PC-3 (cell line): ENCODE measurements around the gene ZMIZ1. TPM values are rescaled to one million over a fixed set of nuclear protein-coding genes. Genes with fewer than 3 reads are reported as not detected.
A peak's percentile ranks its signal among the peaks of the same experiment; 100 is the strongest.

Source experiments
- ATAC-seq: fragments of 200-7000 bp; cut with Tn5 transposase; 2 replicates; pipeline ENCODE4 v1.9.1; 2020; ENCODE audit warnings: mild to moderate bottlenecking, moderate library complexity
- BruUV-seq: library from RNA; stranded (reverse); fragments of 400-500 nt; replicated peaks from 2 replicates; lab custom pipeline; 2021; lab: Mats Ljungman, UMichigan
- CTCF ChIA-PET: fragments of 300-600 bp; sonication (Branson Sonifier 250); formaldehyde crosslinking; loops from one replicate; lab custom pipeline; 2022; ENCODE audit warnings: antibody characterized with exemption; lab: Charles Lee
- POLR2A ChIA-PET: fragments of 300-600 bp; sonication (Branson Sonifier 250); formaldehyde crosslinking; loops from one replicate; lab custom pipeline; 2022; ENCODE audit warnings: antibody characterized with exemption; ENCODE audit not compliant: unreplicated experiment; lab: Charles Lee
- DNase-seq: peaks from one replicate; pipeline ENCODE4 v3.0.0-alpha.2; 2015
- H2AFZ ChIP-seq: fragments of 300-600 bp; sonication (generic); 2 replicates; pipeline ENCODE4 v1.6.0; 2016; ENCODE audit warnings: antibody characterized with exemption, low read length
- H3F3A ChIP-seq: fragments of 300-600 bp; sonication (generic); one replicate; pipeline ENCODE4 v1.6.0; 2017; ENCODE audit warnings: antibody characterized with exemption, low read length, control low read depth, mild to moderate bottlenecking; ENCODE audit not compliant: unreplicated experiment
- H3K27ac ChIP-seq: fragments of 300-600 bp; sonication (generic); 2 replicates; pipeline ENCODE4 v1.5.1; 2016; ENCODE audit warnings: mild to moderate bottlenecking, low read length
- H3K27me3 ChIP-seq: fragments of 300-600 bp; sonication (generic); 2 replicates; pipeline ENCODE4 v1.6.1; 2016; ENCODE audit warnings: low read length, mixed read lengths
- H3K36me3 ChIP-seq: fragments of 300-600 bp; sonication (generic); 2 replicates; pipeline ENCODE4 v1.6.1; 2016; ENCODE audit warnings: low read depth, mixed run types, low read length, mixed read lengths
- H3K4me1 ChIP-seq: fragments of 300-600 bp; sonication (generic); 2 replicates; pipeline ENCODE4 v1.5.1; 2016; ENCODE audit warnings: low read length; ENCODE audit not compliant: insufficient read depth
- H3K4me2 ChIP-seq: fragments of 300-600 bp; sonication (generic); 2 replicates; pipeline ENCODE4 v1.6.0; 2016; ENCODE audit warnings: low read length
- H3K4me3 ChIP-seq: fragments of 300-600 bp; sonication (generic); 2 replicates; pipeline ENCODE4 v1.5.1; 2016; ENCODE audit warnings: mild to moderate bottlenecking, low read length, mixed read lengths
- H3K79me2 ChIP-seq: fragments of 300-600 bp; sonication (generic); 2 replicates; pipeline ENCODE4 v1.6.1; 2017; ENCODE audit warnings: low read length, mixed read lengths
- H3K9ac ChIP-seq: fragments of 300-600 bp; sonication (generic); 2 replicates; pipeline ENCODE4 v1.6.0; 2016; ENCODE audit warnings: mild to moderate bottlenecking, low read length
- H3K9me2 ChIP-seq: fragments of 300-600 bp; sonication (generic); replicated peaks from 2 replicates; pipeline ENCODE4 v1.6.1; 2016; ENCODE audit warnings: mixed run types, low read length, mixed read lengths
- H3K9me3 ChIP-seq: fragments of 300-600 bp; sonication (generic); 2 replicates; pipeline ENCODE4 v1.6.1; 2016; ENCODE audit warnings: low read length, mixed read lengths
- H4K20me1 ChIP-seq: fragments of 300-600 bp; sonication (generic); 2 replicates; pipeline ENCODE4 v1.6.1; 2016; ENCODE audit warnings: low read length, mixed read lengths
- EZH2 ChIP-seq: fragments of 300-600 bp; sonication (generic); IDR thresholded peaks from one replicate; pipeline ENCODE4 v1.6.1; 2017; ENCODE audit warnings: antibody characterized with exemption, mild to moderate bottlenecking, low read length; ENCODE audit not compliant: unreplicated experiment
- EZH2phosphoT487 ChIP-seq: fragments of 300-600 bp; sonication (generic); IDR thresholded peaks from 2 replicates; pipeline ENCODE4 v1.6.1; 2018; ENCODE audit warnings: mild to moderate bottlenecking, antibody characterized with exemption, low read length, borderline replicate concordance
- intact Hi-C: fragments of 100-400 bp; cut with micrococcal nuclease; formaldehyde crosslinking; loops from 2 replicates; pipeline ENCODE4 v1.9.0; 2023
- total RNA-seq: library from RNA; depleted of rRNA; stranded (reverse); fragments of >200 nt; gene quantifications from 2 replicates; pipeline ENCODE4 v1.2.3, GENCODE V29; 2014
- TF ChIP-seq, protein P1 (sequence below): fragments of 300-600 bp; sonication (generic); conservative IDR thresholded peaks from 2 replicates; pipeline ENCODE4 v1.5.1; 2017; ENCODE audit warnings: antibody characterized with exemption, low read depth, mild to moderate bottlenecking, low read length

ZMIZ1 gene
- total RNA-seq, 1 experiment from 2014 or later: 55.4 TPM

DNA sequence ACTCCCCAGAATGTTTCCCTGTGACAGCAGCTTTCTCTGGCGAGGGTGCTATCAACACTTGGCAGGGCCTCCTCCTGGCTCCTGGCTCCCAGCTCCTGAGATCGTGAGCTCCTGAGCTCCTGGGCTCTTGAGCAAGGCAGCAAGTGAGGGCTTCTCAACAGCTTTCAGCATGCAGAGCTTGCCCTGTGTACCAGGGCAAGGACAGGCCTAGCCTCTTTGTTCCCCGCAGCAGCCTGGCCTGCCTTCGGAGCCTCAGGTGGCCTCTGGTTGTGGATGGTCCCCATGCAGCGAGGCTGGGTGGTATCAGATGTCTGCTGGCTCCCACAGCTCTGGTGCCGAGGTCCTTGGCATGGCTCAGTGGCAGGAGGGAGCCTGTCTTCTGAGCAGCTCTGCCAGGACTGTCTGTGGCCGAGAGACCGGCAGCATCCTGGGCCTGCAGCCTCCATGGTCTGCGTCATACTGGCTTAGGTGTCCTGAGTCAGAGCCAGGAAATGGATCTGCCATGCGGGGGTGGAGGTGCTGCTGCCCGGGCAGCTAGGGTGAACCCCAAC is 44.2 kb downstream of the ZMIZ1 start:
- ChIA-PET POLR2A (interaction anchor here (0.5 to 0.6 kb wide), 2 partner anchors 139 to 140 kb away, joined by 8 to 10 read pairs; no protein-coding TSS in a partner anchor), CTCF (interaction anchor here (1.1 kb wide), 1 partner anchor 82 kb away, joined by 3 read pairs; no protein-coding TSS in a partner anchor)
- peaks cover 98% of the 10 kb centered on the region for H3K79me2 ChIP-seq
- H3K4me1 ChIP-seq: peaks cover 30% of the 10 kb centered on the region
- peaks cover 13% of the 10 kb centered on the region; the same call in 1 of the 2 replicates for H4K20me1 ChIP-seq
- TF ChIP-seq, protein P1, sequence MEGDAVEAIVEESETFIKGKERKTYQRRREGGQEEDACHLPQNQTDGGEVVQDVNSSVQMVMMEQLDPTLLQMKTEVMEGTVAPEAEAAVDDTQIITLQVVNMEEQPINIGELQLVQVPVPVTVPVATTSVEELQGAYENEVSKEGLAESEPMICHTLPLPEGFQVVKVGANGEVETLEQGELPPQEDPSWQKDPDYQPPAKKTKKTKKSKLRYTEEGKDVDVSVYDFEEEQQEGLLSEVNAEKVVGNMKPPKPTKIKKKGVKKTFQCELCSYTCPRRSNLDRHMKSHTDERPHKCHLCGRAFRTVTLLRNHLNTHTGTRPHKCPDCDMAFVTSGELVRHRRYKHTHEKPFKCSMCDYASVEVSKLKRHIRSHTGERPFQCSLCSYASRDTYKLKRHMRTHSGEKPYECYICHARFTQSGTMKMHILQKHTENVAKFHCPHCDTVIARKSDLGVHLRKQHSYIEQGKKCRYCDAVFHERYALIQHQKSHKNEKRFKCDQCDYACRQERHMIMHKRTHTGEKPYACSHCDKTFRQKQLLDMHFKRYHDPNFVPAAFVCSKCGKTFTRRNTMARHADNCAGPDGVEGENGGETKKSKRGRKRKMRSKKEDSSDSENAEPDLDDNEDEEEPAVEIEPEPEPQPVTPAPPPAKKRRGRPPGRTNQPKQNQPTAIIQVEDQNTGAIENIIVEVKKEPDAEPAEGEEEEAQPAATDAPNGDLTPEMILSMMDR: no peak
- TF ChIP-seq EZH2phosphoT487: no peak
- TF ChIP-seq EZH2: no peak
- DNase-seq (peak; percentile 97), ATAC-seq (peak; percentile 93)
- H3K9me2 ChIP-seq: no peaks in the 10 kb centered on the region
- H3K27ac ChIP-seq: peak overlapping the region; percentile 59
- no peak overlapping the region for H3K4me3 ChIP-seq
- 0 out of 2 replicates have a peak overlapping the region, but pooled peaks have one; percentile 3 for H2AFZ ChIP-seq
- peak overlapping the region; percentile 6 for H3K4me2 ChIP-seq
- intact Hi-C loops: loop anchor here (2.0 kb wide), 1 partner anchor 42 kb away; no protein-coding TSS in a partner anchor
- no peaks in the 10 kb centered on the region for H3F3A ChIP-seq
- H3K9me3 ChIP-seq: no peaks in the 10 kb centered on the region
- H3K9ac ChIP-seq: peak overlapping the region; percentile 22
- H3K36me3 ChIP-seq: peaks cover 7% of the 10 kb centered on the region; the same call in 1 of the 2 replicates
- BruUV-seq: no TSS peak
- H3K27me3 ChIP-seq: no peaks in the 10 kb centered on the region

DNA sequence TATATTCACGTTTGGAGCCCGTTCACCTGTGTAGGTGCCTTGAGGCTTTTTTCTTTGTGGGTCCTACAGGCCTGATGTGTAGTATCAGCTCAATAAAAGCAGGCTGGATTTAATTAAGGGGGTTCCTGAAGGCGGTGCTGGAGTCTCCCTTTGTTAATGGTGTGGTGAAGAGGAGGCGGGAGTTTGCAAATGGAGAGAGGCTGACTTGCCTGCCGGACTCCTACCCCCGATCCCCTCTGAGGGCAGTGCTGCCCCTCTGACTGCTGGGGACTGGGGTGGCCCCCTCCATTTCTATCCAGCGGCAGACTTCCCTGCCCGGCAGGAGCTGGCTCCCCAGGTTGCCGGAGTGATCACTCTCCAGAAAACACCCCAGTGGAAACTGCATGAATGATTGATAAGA is 45.1 kb downstream of the ZMIZ1 start:
- no peaks in the 10 kb centered on the region for H3K9me2 ChIP-seq
- ChIA-PET CTCF (interaction anchor here (1.1 kb wide), 1 partner anchor 81 kb away, joined by 3 read pairs; no protein-coding TSS in a partner anchor), POLR2A (interaction anchor here (0.6 kb wide), 1 partner anchor 140 kb away, joined by 10 read pairs; no protein-coding TSS in a partner anchor)
- no peaks in the 10 kb centered on the region for H3K9me3 ChIP-seq
- DNase-seq: no peak
- H3F3A ChIP-seq: no peaks in the 10 kb centered on the region
- peaks cover 92% of the 10 kb centered on the region for H3K79me2 ChIP-seq
- no peak overlapping the region for H3K4me2 ChIP-seq
- TF ChIP-seq EZH2: no peak
- TF ChIP-seq EZH2phosphoT487: no peak
- TF ChIP-seq, protein P1: no peak
- peaks cover 30% of the 10 kb centered on the region for H3K4me1 ChIP-seq
- no peak overlapping the region for H3K4me3 ChIP-seq
- no peak for ATAC-seq
- H2AFZ ChIP-seq: no peak overlapping the region
- BruUV-seq: no TSS peak
- peaks cover 7% of the 10 kb centered on the region; the same call in 1 of the 2 replicates for H3K36me3 ChIP-seq
- H3K27ac ChIP-seq: peak overlapping the region; percentile 59
- no peaks in the 10 kb centered on the region for H3K27me3 ChIP-seq
- peak overlapping the region; percentile 22; the same call in 1 of the 2 replicates for H3K9ac ChIP-seq
- peaks cover 9% of the 10 kb centered on the region; the same call in 1 of the 2 replicates for H4K20me1 ChIP-seq
- intact Hi-C loops: loop anchor here (2.0 kb wide), 1 partner anchor 43 kb away; no protein-coding TSS in a partner anchor
